Measurements from ENCODE around the gene NOS1AP. TPM values are rescaled to one million over a fixed set of nuclear protein-coding genes. Genes with fewer than 3 reads are reported as not detected.
A peak's percentile ranks its signal among the peaks of the same experiment; 100 is the strongest.

Gene NOS1AP
- total and polyA plus RNA-seq, 8 donors: 2.2 to 6.2 (median 3.3) TPM

DNA sequence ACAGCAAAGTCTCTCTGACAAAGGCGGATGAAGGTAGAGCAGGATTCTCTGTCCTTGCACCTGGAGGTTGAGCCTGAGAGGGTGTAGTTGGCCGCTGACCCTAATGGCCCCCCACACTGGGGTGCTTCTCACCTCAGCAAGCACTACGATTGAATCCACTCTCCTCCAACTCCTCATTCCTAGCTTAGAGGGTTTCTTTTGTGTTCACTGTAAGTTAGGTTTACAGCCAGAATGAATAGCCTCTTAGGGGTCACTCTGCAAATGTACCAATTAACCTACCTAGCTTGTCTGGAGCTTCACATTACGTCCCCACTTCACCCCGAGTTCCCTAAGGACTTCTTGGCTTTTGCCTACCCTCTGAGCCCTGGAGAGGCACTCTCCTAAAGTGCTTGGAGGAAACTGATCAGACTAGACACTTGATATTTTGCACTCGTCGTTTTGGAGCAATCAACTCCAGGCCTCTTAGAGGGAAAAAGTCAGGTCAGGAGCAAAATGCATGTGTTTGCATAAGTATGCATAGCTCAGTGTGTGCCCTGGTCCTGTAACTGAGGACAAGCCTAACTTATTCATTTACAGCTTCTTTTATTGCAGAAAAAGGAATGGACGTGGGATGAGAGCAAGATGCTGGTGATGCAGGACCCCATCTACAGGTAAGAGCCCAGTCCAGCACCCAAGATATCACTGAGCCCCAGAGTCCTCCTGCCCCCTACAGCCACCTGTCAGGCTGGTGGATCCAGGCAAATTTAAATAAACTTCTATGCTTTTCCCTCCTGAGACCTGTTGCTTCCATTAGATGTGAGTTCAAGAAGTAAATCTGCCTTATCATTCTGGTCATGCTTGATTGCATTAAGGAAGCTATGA, 230.8 kb downstream of the NOS1AP start:
- no peaks in the 10 kb centered on the region for H3K36me3 ChIP-seq
- H3K27ac ChIP-seq: no peak overlapping the region
- TF ChIP-seq CTCF (IDR thresholded peaks at IDR 0.05): no peak
- H3K4me3 ChIP-seq: no peak overlapping the region
- DNase-seq (peak in 2 of 4 donors; percentile 12 to 46), ATAC-seq (peak; percentile 85)
- H3K27me3 ChIP-seq: no peaks in the 10 kb centered on the region
- H3K4me1 ChIP-seq: no peaks in the 10 kb centered on the region
- H3K9me3 ChIP-seq: no peaks in the 10 kb centered on the region
- intact Hi-C loops (cut with DNase I): no loop called here

DNA sequence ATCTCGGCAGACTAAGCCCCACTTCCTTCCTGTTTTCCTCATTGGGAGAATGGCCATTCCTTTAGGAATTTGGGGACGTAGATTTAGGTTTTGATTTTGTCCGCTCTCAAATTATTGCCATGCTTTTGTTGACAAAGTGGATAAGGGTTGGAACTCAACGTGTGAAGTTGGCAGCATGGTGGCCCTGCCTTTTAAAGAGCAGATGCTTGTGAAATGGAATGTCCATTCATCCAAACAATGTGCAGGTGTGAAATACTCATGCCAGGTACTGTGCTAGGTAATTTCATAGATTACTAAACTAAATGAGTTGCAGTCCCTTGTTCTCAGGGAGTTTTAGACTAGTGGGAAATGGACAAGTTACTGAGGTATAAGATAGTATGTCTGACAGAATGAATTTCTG, 232.2 kb downstream of the NOS1AP start:
- Histone ChIP-seq H3K27me3 (no peaks in the 10 kb centered on the region), H3K4me3 (no peak overlapping the region), H3K4me1 (no peaks in the 10 kb centered on the region), H3K27ac (no peak overlapping the region), H3K9me3 (no peaks in the 10 kb centered on the region), H3K36me3 (no peaks in the 10 kb centered on the region)
- intact Hi-C loops (cut with DNase I): no loop called here
- ATAC-seq (no peak), DNase-seq (no peak)
- TF ChIP-seq CTCF (IDR thresholded peaks at IDR 0.05): no peak

DNA sequence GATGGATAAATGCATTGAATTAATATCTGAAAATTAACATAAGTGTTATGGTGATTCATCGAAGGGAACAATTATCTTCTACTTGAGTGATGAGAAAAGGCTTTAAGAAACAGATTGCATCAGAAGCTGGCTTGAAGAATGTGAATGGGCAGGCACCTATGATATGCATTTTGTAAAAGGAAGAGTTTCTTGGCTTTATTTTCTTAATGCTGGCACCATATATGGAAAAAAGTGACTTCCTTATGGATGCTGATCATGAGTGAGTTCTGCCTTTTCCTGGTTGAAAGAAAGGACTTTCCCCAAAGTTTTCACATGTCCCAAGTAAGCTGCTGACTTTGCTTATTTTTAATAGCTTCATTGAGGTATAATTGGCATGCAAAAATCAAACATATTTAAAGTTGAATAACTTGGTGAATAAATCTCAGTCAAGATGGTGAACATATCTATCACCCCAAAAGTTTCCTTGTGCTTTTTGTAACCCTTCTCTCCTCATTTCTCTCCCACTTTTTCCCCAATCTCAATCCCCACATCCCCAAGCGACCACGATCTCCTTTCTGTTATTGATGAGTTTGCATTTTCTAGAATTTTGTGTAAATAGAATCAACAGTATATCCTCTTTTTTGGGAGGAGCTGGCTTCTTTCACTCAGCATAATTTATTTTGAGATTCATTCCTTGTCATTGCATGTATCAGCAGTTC, 233.0 kb downstream of the NOS1AP start:
- no peaks in the 10 kb centered on the region for H3K4me1 ChIP-seq
- no peak for TF ChIP-seq CTCF (IDR thresholded peaks at IDR 0.05)

GRCh38 chr1:162303004-162303344, 233.5 kb downstream of the NOS1AP start:
- TF ChIP-seq CTCF (IDR thresholded peaks at IDR 0.05): no peak
- H3K9me3 ChIP-seq: peaks cover 0 to 3% of the 10 kb centered on the region in 2 donors
- H3K36me3 ChIP-seq: no peaks in the 10 kb centered on the region
- intact Hi-C loops (cut with DNase I): no loop called here
- H3K4me1 ChIP-seq: no peaks in the 10 kb centered on the region
- H3K4me3 ChIP-seq: no peak overlapping the region
- no peaks in the 10 kb centered on the region for H3K27me3 ChIP-seq
- DNase-seq: no peak
- H3K27ac ChIP-seq: no peak overlapping the region
- ATAC-seq: no peak

More for the DNA sequence above, 233.0 kb downstream of the NOS1AP start:
- Histone ChIP-seq H3K27ac (no peak overlapping the region), H3K4me3 (no peak overlapping the region), H3K9me3 (no peaks in the 10 kb centered on the region), H3K27me3 (no peaks in the 10 kb centered on the region), H3K36me3 (no peaks in the 10 kb centered on the region)
- ATAC-seq (no peak), DNase-seq (no peak)
- intact Hi-C loops (cut with DNase I): no loop called here

DNA sequence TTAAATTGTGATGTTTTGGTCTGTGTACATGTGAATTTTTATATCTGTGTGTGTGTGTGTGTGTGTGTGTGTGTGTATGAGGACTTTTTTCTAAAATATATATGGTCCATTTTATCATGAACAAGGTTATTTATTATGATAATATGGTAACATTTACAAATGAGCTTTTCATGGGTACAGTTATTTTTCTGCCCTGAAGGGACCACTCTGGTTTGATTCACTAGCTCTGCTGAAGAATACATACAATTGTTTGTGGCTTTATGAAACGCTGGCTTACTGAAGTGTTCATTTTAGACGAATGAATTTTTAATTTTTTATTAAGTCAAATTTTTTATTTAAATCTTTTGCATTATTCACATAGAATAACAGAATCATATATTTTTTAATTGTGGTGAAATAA, 235.2 kb downstream of the NOS1AP start:
- H3K4me1 ChIP-seq: no peaks in the 10 kb centered on the region
- TF ChIP-seq CTCF (IDR thresholded peaks at IDR 0.05): no peak
- ATAC-seq (no peak), DNase-seq (no peak)
- H3K36me3 ChIP-seq: no peaks in the 10 kb centered on the region
- H3K9me3 ChIP-seq: peaks cover 0 to 7% of the 10 kb centered on the region in 2 donors
- no peaks in the 10 kb centered on the region for H3K27me3 ChIP-seq
- H3K27ac ChIP-seq: no peak overlapping the region
- intact Hi-C loops (cut with DNase I): no loop called here
- no peak overlapping the region for H3K4me3 ChIP-seq
